A549 treated with AZD2906 at 1 μM for 4 hours (cell line): ENCODE data around the gene CCDC112. TPM values are rescaled to one million over a fixed set of nuclear protein-coding genes. Genes with fewer than 3 reads are reported as not detected.

Experiments
- total RNA-seq: library from RNA; stranded (reverse); fragments of 200-300 nt; extraction: Qiagen RNA extraction; gene quantifications from 5 replicates; pipeline ENCODE4 v1.2.3, GENCODE V29; 2022

Gene CCDC112
- 6.6 to 11.6 TPM (median 7.7 TPM) in 5 replicates for total RNA-seq

GRCh38 chr5:115296124-115297022, at the start of gene CCDC112:
CCDC112 (minus strand) TSS chr5:115296654; CDS start chr5:115296543, 111 bp downstream.

GRCh38 chr5:115262321-115263077, 34.0 kb downstream of the CCDC112 start, which contains the start of gene PGGT1B:
PGGT1B (minus strand) TSS chr5:115262877; CDS start chr5:115262851, 26 bp downstream.

Other genes with a start within 250 kb of the CCDC112 start
- 1.9 to 2.4 TPM (median 2.1 TPM) in 5 replicates for gene TRIM36, start 126.7 kb downstream of the CCDC112 start, total RNA-seq
- 18.2 to 26.0 TPM (median 20.0 TPM) in 5 replicates for gene PGGT1B, start 33.8 kb downstream of the CCDC112 start, total RNA-seq
- gene FEM1C, start 248.1 kb upstream of the CCDC112 start, total RNA-seq, result 6.8 to 9.1 TPM (median 7.5 TPM) in 5 replicates